Fibroblast of villous mesenchyme (primary cell): ENCODE data around the gene MINDY4B. TPM values are rescaled to one million over a fixed set of nuclear protein-coding genes. Genes with fewer than 3 reads are reported as not detected.
A peak's percentile ranks its signal among the peaks of the same experiment; 100 is the strongest.

Experiments
- DNase-seq: peaks from one replicate; pipeline ENCODE4 v3.0.0-alpha.2; 2010; ENCODE audit warnings: low read depth
- H3K4me3 ChIP-seq: 2 replicates; pipeline ENCODE4 v1.5.1; 2011; ENCODE audit warnings: low read depth, mild to moderate bottlenecking, low read length
- CTCF ChIP-seq: IDR thresholded peaks from 2 replicates; pipeline ENCODE4 v1.5.1; 2012; ENCODE audit warnings: low read depth, mild to moderate bottlenecking, low read length; ENCODE audit not compliant: insufficient read depth
- total RNA-seq: library from RNA; depleted of rRNA; stranded (reverse); fragments of >200 nt; gene quantifications from 2 replicates; pipeline ENCODE4 v1.2.3, GENCODE V29; 2012

The MINDY4B gene
- total RNA-seq, 1 donor: not detected

GRCh38 chr3:150840802-150841515, 64.3 kb downstream of the MINDY4B start:
- TF ChIP-seq CTCF: no peak
- H3K4me3 ChIP-seq: no peak overlapping the region
- no peak for DNase-seq

GRCh38 chr3:150830745-150831144, 74.5 kb downstream of the MINDY4B start:
- H3K4me3 ChIP-seq: no peak overlapping the region
- DNase-seq: no peak
- no peak for TF ChIP-seq CTCF

GRCh38 chr3:150830094-150830681, 75.1 kb downstream of the MINDY4B start:
- TF ChIP-seq CTCF: peak; percentile 20
- DNase-seq: no peak
- no peak overlapping the region for H3K4me3 ChIP-seq

GRCh38 chr3:150829408-150829807, 75.8 kb downstream of the MINDY4B start:
- TF ChIP-seq CTCF: no peak
- no peak for DNase-seq
- H3K4me3 ChIP-seq: no peak overlapping the region

GRCh38 chr3:150828997-150829396, 76.2 kb downstream of the MINDY4B start:
- no peak for DNase-seq
- TF ChIP-seq CTCF: no peak
- no peak overlapping the region for H3K4me3 ChIP-seq

- no peak overlapping the region for H3K4me3 ChIP-seq
Measured at GRCh38 chr3:150828261-150828660, 77.0 kb downstream of the MINDY4B start.

More at GRCh38 chr3:150828261-150828660, 77.0 kb downstream of the MINDY4B start:
- DNase-seq: no peak
- no peak for TF ChIP-seq CTCF
